ENCODE results near the gene LAMA1. TPM values are rescaled to one million over a fixed set of nuclear protein-coding genes. Genes with fewer than 3 reads are reported as not detected.

LAMA1 gene
- total RNA-seq, 1 donor from 2014 or later, result not detected

- peaks cover 5% of the 10 kb centered on the region for H3K27me3 ChIP-seq (ENCODE audit: low read depth)
- TF ChIP-seq, protein P1, sequence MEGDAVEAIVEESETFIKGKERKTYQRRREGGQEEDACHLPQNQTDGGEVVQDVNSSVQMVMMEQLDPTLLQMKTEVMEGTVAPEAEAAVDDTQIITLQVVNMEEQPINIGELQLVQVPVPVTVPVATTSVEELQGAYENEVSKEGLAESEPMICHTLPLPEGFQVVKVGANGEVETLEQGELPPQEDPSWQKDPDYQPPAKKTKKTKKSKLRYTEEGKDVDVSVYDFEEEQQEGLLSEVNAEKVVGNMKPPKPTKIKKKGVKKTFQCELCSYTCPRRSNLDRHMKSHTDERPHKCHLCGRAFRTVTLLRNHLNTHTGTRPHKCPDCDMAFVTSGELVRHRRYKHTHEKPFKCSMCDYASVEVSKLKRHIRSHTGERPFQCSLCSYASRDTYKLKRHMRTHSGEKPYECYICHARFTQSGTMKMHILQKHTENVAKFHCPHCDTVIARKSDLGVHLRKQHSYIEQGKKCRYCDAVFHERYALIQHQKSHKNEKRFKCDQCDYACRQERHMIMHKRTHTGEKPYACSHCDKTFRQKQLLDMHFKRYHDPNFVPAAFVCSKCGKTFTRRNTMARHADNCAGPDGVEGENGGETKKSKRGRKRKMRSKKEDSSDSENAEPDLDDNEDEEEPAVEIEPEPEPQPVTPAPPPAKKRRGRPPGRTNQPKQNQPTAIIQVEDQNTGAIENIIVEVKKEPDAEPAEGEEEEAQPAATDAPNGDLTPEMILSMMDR (IDR thresholded peaks at IDR 0.05; ENCODE audit: borderline replicate concordance), result no peak
- H3K9me3 ChIP-seq (replicated peaks), result peaks cover 7% of the 10 kb centered on the region
- DNase-seq, result no peak
- intact Hi-C loops (cut with micrococcal nuclease), result no loop called here
- H3K36me3 ChIP-seq, result no peaks in the 10 kb centered on the region
- H3K27ac ChIP-seq (replicated peaks), result no peak overlapping the region
- H3K4me3 ChIP-seq, result no peak overlapping the region
- H3K4me1 ChIP-seq, result no peaks in the 10 kb centered on the region
These were observed 154.8 kb downstream of the LAMA1 start for GRCh38 chr18:6962571-6963451.

GRCh38 chr18:6961331-6961730 is 156.3 kb downstream of the LAMA1 start:
- intact Hi-C loops (cut with micrococcal nuclease), result no loop called here
- Histone ChIP-seq H3K27ac (replicated peaks) (no peak overlapping the region), H3K36me3 (no peaks in the 10 kb centered on the region), H3K27me3 (ENCODE audit: low read depth) (peaks cover 10% of the 10 kb centered on the region), H3K9me3 (replicated peaks) (peaks cover 7% of the 10 kb centered on the region), H3K4me3 (no peak overlapping the region), H3K4me1 (no peaks in the 10 kb centered on the region)
- TF ChIP-seq, protein P1 (IDR thresholded peaks at IDR 0.05; ENCODE audit: borderline replicate concordance), result no peak
- no peak for DNase-seq

DNA sequence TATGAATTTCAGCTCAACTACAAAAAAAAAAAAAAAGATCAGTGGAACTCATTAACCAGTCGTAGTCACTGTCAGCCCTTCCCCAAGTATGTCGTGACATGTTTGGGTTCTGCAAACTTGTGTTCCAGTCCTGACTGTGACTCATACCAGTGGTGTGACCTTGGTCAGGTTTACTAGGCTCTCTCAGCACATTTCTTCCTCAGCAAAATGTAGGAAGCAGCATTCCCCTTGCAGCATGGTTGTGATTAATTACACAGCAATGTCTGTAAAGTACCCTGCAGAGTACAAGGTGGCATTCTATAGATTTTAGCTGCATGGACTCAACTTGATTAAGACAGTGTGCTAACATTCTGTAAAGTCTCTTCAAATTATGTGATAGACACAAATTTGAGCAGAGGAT is 156.9 kb downstream of the LAMA1 start:
- Histone ChIP-seq H3K27ac (replicated peaks) (no peak overlapping the region), H3K4me1 (no peaks in the 10 kb centered on the region), H3K36me3 (no peaks in the 10 kb centered on the region), H3K4me3 (no peak overlapping the region), H3K27me3 (ENCODE audit: low read depth) (peaks cover 10% of the 10 kb centered on the region), H3K9me3 (replicated peaks) (peaks cover 7% of the 10 kb centered on the region)
- intact Hi-C loops (cut with micrococcal nuclease), result no loop called here
- TF ChIP-seq, protein P1 (IDR thresholded peaks at IDR 0.05; ENCODE audit: borderline replicate concordance), result no peak
- no peak for DNase-seq

DNA sequence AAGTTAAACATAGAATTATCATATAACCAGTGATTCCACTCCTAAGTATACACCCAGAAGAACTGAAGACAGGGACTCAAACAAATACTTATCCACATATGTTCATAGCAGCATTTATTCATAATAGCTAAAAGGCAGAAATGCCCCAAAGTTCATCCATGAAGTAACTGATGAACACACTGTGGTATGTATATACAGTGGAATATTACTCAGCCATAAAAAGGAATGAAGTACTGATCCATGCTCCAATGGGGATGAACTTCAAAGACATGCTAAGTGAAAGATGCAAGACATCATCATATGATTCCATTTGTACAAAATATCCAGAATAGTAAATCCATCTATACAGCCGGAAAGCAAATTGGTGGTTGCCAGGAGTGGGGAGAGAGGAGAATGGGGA is 157.5 kb downstream of the LAMA1 start:
- TF ChIP-seq, protein P1 (IDR thresholded peaks at IDR 0.05; ENCODE audit: borderline replicate concordance), result no peak
- Histone ChIP-seq H3K27ac (replicated peaks) (no peak overlapping the region), H3K9me3 (replicated peaks) (peaks cover 7% of the 10 kb centered on the region), H3K27me3 (ENCODE audit: low read depth) (peaks cover 10% of the 10 kb centered on the region), H3K4me1 (no peaks in the 10 kb centered on the region), H3K4me3 (no peak overlapping the region), H3K36me3 (no peaks in the 10 kb centered on the region)
- no peak for DNase-seq
- intact Hi-C loops (cut with micrococcal nuclease), result no loop called here

- Histone ChIP-seq H3K36me3 (no peaks in the 10 kb centered on the region), H3K4me3 (no peak overlapping the region), H3K9me3 (replicated peaks) (peaks cover 7% of the 10 kb centered on the region), H3K27me3 (ENCODE audit: low read depth) (peaks cover 10% of the 10 kb centered on the region), H3K27ac (replicated peaks) (no peak overlapping the region), H3K4me1 (no peaks in the 10 kb centered on the region)
- no peak for DNase-seq
- intact Hi-C loops (cut with micrococcal nuclease), result no loop called here
- TF ChIP-seq, protein P1 (IDR thresholded peaks at IDR 0.05; ENCODE audit: borderline replicate concordance), result no peak
These were observed 158.5 kb downstream of the LAMA1 start for GRCh38 chr18:6959110-6959509.
